Left lung (tissue), 10 donors: ENCODE results near the gene PDXDC1. TPM values are rescaled to one million over a fixed set of nuclear protein-coding genes. Genes with fewer than 3 reads are reported as not detected.
"Not testable (repeated sequence)": the region's sequence is repeated elsewhere in the genome, so short reads cannot be mapped to it uniquely, and the experiment has no call there.

Source experiments
- ATAC-seq: fragments of 200-7000 bp; cut with Tn5 transposase; one replicate; pipeline ENCODE4 v1.9.1; 2020; ENCODE audit warnings: moderate library complexity
- DNase-seq, 4 donors: peaks; one replicate each; pipeline ENCODE4 v3.0.0-alpha.2; 2013 to 2020
- H3K27ac ChIP-seq, 2 donors: fragments of 200-600 bp; sonication (generic) in 1 of 2; one replicate each; pipeline versions ENCODE4 v1.5.0 to v1.8.0; 2020 to 2021
- H3K27me3 ChIP-seq, 2 donors: fragments of 200-600 bp; sonication (generic) in 1 of 2; one replicate each; pipeline versions ENCODE4 v1.5.0 to v1.8.0; 2020 to 2021
- H3K36me3 ChIP-seq, 2 donors: fragments of 200-600 bp; sonication (generic) in 1 of 2; one replicate each; pipeline versions ENCODE4 v1.5.0 to v1.8.0; 2020 to 2021
- H3K4me1 ChIP-seq, 2 donors: fragments of 200-600 bp; one replicate each; pipeline ENCODE4 v1.8.0; 2021
- H3K4me3 ChIP-seq, 2 donors: fragments of 200-600 bp; sonication (generic) in 1 of 2; one replicate each; pipeline versions ENCODE4 v1.5.0 to v1.8.0; 2020 to 2021; ENCODE audit warnings: mild to moderate bottlenecking in 1 of 2
- H3K9me3 ChIP-seq, 2 donors: fragments of 200-600 bp; sonication (generic) in 1 of 2; one replicate each; pipeline versions ENCODE4 v1.5.0 to v1.8.0; 2020 to 2021
- CTCF ChIP-seq, 2 donors: fragments of 200-600 bp; sonication (generic) in 1 of 2; IDR thresholded peaks; one replicate each; pipeline versions ENCODE4 v1.5.0 to v1.8.0; 2021; ENCODE audit warnings: antibody characterized with exemption in 2 of 2
- intact Hi-C, 2 donors: fragments of 100-400 bp; cut with DNase I; formaldehyde crosslinking; loops; one replicate each; pipeline versions ENCODE4 v1.11.2 to v1.14.2; 2022
- polyA plus RNA-seq, 6 donors: library from polyadenylated mRNA; unstranded; fragments of 120-200 nt; gene quantifications; one replicate each; pipeline ENCODE4 v1.2.1, GENCODE V29; 2013; ENCODE audit not compliant: insufficient read length in 6 of 6
- total RNA-seq, 2 donors: library from RNA; stranded (reverse); fragmentation: NEBNext Ultra II Directional; extraction: Animal tissue kit (Norgen Biotek cat#: 25700); gene quantifications; one replicate each; pipeline ENCODE4 v1.2.1, GENCODE V29; 2021
- donor health status: DM: no; HTN: yes; CAD: no.
- donor health status: DM: no; HTN: no; CAD: no.

Gene PDXDC1
- total and polyA plus RNA-seq, 8 donors = 55.7 to 111 (median 92.4) TPM

DNA sequence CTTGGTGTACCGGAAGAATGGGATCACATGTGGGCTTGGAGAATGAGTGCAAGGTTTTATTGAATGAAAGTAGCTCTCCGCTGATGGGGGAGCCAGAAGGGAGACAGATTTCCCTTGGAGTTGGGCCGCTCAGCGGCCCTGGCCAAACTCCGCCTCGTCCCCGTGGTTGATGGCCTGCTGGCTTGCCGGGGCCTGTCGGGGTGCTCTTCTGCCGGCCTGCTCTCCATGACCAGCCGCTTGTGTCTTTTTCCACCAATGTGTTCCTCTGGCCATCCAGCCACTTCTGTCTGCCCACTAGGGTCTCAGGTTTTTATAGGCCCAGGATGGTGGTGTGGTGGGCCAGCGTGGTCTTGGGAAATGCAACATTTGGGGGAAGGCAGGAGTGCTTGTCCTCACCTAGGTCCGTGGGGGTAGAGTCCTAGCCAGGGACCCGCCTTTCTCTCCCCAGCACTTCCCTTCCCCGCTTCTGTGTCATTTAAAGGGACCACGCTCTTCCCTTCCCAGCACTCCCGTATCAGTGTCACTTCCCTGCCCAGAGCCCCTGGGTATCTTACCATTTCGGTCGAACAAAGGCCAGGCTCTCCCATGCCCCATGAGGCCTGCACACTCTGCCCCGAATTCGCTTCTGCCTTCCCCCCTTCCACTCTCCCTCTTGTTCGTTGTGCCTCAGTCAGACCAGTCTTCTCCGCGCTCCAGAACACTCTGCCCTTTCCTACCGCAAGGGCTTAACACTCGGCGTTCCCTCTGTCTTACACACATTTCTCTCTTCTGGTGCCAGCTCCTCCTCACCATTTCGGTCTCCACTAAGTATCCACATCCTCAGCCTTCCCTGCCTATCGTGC lies 52.9 kb downstream of the PDXDC1 start:
- Histone ChIP-seq H3K4me1 (peaks cover 0 to 31% of the 10 kb centered on the region in 2 donors), H3K36me3 (peaks cover 0 to 96% of the 10 kb centered on the region in 2 donors)
- intact Hi-C loops, ATAC-seq, H3K27ac ChIP-seq, DNase-seq, H3K27me3 ChIP-seq, H3K4me3 ChIP-seq, H3K9me3 ChIP-seq: not testable (repeated sequence)

- H3K36me3 ChIP-seq = peaks cover 0 to 96% of the 10 kb centered on the region in 2 donors
- not testable (repeated sequence) for H3K4me3 ChIP-seq, H3K27ac ChIP-seq
Observed at GRCh38 chr16:15028345-15028715, 53.5 kb downstream of the PDXDC1 start.

GRCh38 chr16:15028801-15029698 lies 54.2 kb downstream of the PDXDC1 start:
- H3K9me3 ChIP-seq, H3K27ac ChIP-seq, DNase-seq, H3K4me3 ChIP-seq, H3K27me3 ChIP-seq, intact Hi-C loops: not testable (repeated sequence)
- ATAC-seq = peak; percentile 9
- H3K36me3 ChIP-seq = peaks cover 0 to 96% of the 10 kb centered on the region in 2 donors
- H3K4me1 ChIP-seq = peaks cover 0 to 26% of the 10 kb centered on the region in 2 donors

More at GRCh38 chr16:15028345-15028715, 53.5 kb downstream of the PDXDC1 start:
- H3K9me3 ChIP-seq, ATAC-seq, DNase-seq, H3K27me3 ChIP-seq, intact Hi-C loops: not testable (repeated sequence)
- peaks cover 0 to 30% of the 10 kb centered on the region in 2 donors for H3K4me1 ChIP-seq

GRCh38 chr16:15029749-15030148 lies 54.9 kb downstream of the PDXDC1 start:
- DNase-seq, H3K27me3 ChIP-seq, H3K4me3 ChIP-seq, H3K9me3 ChIP-seq, intact Hi-C loops, ATAC-seq, H3K27ac ChIP-seq: not testable (repeated sequence)
- Histone ChIP-seq H3K36me3 (peaks cover 0 to 96% of the 10 kb centered on the region in 2 donors), H3K4me1 (peaks cover 0 to 28% of the 10 kb centered on the region in 2 donors)

DNA sequence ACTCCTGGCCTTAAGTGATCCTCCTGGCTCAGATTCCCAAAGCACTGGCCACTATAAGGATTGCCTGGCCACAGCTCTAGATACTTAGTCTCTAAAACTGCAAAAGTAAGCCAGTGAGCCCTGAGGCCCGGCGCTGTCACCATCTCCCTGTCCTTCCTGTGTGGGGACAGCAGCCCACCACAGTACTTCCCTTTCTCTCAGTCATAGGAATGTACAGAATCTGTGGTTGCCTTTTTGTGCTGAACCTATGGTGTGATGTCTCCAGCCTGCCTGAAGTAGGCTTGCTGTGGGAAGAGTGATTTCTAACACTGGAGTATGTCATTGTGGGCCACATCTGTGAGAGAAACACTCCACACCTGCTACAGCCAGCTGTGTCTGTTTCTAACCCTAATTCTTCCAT lies 56.4 kb downstream of the PDXDC1 start:
- no peak for ATAC-seq
- Histone ChIP-seq H3K27me3 (no peaks in the 10 kb centered on the region), H3K27ac (peak overlapping the region in 1 of 2 donors; percentile 30), H3K4me1 (peaks cover 0 to 16% of the 10 kb centered on the region in 2 donors), H3K36me3 (peaks cover 0 to 97% of the 10 kb centered on the region in 2 donors), H3K9me3 (no peaks in the 10 kb centered on the region), H3K4me3 (no peak overlapping the region)
- no peak for DNase-seq
- intact Hi-C loops = no loop called here
- TF ChIP-seq CTCF (IDR thresholded peaks at IDR 0.05) = no peak

DNA sequence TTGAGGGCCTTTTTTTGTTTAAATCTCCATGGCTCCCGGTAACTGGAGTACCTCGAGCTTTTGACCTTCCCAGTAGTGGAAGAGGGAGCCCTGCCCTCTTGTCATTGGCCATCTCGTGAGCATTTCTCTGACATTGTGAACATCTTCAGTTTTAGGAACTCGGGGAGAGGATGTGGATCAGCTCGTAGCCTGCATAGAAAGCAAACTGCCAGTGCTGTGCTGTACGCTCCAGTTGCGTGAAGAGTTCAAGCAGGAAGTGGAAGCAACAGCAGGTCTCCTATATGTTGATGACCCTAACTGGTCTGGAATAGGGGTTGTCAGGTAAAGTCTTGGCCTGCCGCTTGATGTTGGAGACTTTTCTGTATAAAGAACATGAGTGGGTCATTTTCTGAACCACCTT lies 56.8 kb downstream of the PDXDC1 start:
- H3K27ac ChIP-seq = peak overlapping the region in 1 of 2 donors; percentile 30
- peaks cover 0 to 16% of the 10 kb centered on the region in 2 donors for H3K4me1 ChIP-seq
- H3K36me3 ChIP-seq = peaks cover 0 to 99% of the 10 kb centered on the region in 2 donors
- TF ChIP-seq CTCF (IDR thresholded peaks at IDR 0.05) = no peak
- no peak overlapping the region for H3K4me3 ChIP-seq
- no peak for ATAC-seq
- H3K9me3 ChIP-seq = no peaks in the 10 kb centered on the region
- intact Hi-C loops = no loop called here
- DNase-seq = no peak
- no peaks in the 10 kb centered on the region for H3K27me3 ChIP-seq
